PC-3 (cell line): Measurements from ENCODE around the gene CARD19. TPM values are rescaled to one million over a fixed set of nuclear protein-coding genes. Genes with fewer than 3 reads are reported as not detected.

Experiments
- ATAC-seq: fragments of 200-7000 bp; cut with Tn5 transposase; 2 replicates; pipeline ENCODE4 v1.9.1; 2020; ENCODE audit warnings: mild to moderate bottlenecking, moderate library complexity
- BruUV-seq: library from RNA; stranded (reverse); fragments of 400-500 nt; replicated peaks from 2 replicates; lab custom pipeline; 2021; lab: Mats Ljungman, UMichigan
- CTCF ChIA-PET: fragments of 300-600 bp; sonication (Branson Sonifier 250); formaldehyde crosslinking; loops from one replicate; lab custom pipeline; 2022; ENCODE audit warnings: antibody characterized with exemption; lab: Charles Lee
- POLR2A ChIA-PET: fragments of 300-600 bp; sonication (Branson Sonifier 250); formaldehyde crosslinking; loops from one replicate; lab custom pipeline; 2022; ENCODE audit warnings: antibody characterized with exemption; ENCODE audit not compliant: unreplicated experiment; lab: Charles Lee
- DNase-seq: peaks from one replicate; pipeline ENCODE4 v3.0.0-alpha.2; 2015
- H2AFZ ChIP-seq: fragments of 300-600 bp; sonication (generic); 2 replicates; pipeline ENCODE4 v1.6.0; 2016; ENCODE audit warnings: antibody characterized with exemption, low read length
- H3F3A ChIP-seq: fragments of 300-600 bp; sonication (generic); one replicate; pipeline ENCODE4 v1.6.0; 2017; ENCODE audit warnings: antibody characterized with exemption, low read length, control low read depth, mild to moderate bottlenecking; ENCODE audit not compliant: unreplicated experiment
- H3K27ac ChIP-seq: fragments of 300-600 bp; sonication (generic); 2 replicates; pipeline ENCODE4 v1.5.1; 2016; ENCODE audit warnings: mild to moderate bottlenecking, low read length
- H3K27me3 ChIP-seq: fragments of 300-600 bp; sonication (generic); 2 replicates; pipeline ENCODE4 v1.6.1; 2016; ENCODE audit warnings: low read length, mixed read lengths
- H3K36me3 ChIP-seq: fragments of 300-600 bp; sonication (generic); 2 replicates; pipeline ENCODE4 v1.6.1; 2016; ENCODE audit warnings: low read depth, mixed run types, low read length, mixed read lengths
- H3K4me1 ChIP-seq: fragments of 300-600 bp; sonication (generic); 2 replicates; pipeline ENCODE4 v1.5.1; 2016; ENCODE audit warnings: low read length; ENCODE audit not compliant: insufficient read depth
- H3K4me2 ChIP-seq: fragments of 300-600 bp; sonication (generic); 2 replicates; pipeline ENCODE4 v1.6.0; 2016; ENCODE audit warnings: low read length
- H3K4me3 ChIP-seq: fragments of 300-600 bp; sonication (generic); 2 replicates; pipeline ENCODE4 v1.5.1; 2016; ENCODE audit warnings: mild to moderate bottlenecking, low read length, mixed read lengths
- H3K79me2 ChIP-seq: fragments of 300-600 bp; sonication (generic); 2 replicates; pipeline ENCODE4 v1.6.1; 2017; ENCODE audit warnings: low read length, mixed read lengths
- H3K9ac ChIP-seq: fragments of 300-600 bp; sonication (generic); 2 replicates; pipeline ENCODE4 v1.6.0; 2016; ENCODE audit warnings: mild to moderate bottlenecking, low read length
- H3K9me2 ChIP-seq: fragments of 300-600 bp; sonication (generic); replicated peaks from 2 replicates; pipeline ENCODE4 v1.6.1; 2016; ENCODE audit warnings: mixed run types, low read length, mixed read lengths
- H3K9me3 ChIP-seq: fragments of 300-600 bp; sonication (generic); 2 replicates; pipeline ENCODE4 v1.6.1; 2016; ENCODE audit warnings: low read length, mixed read lengths
- H4K20me1 ChIP-seq: fragments of 300-600 bp; sonication (generic); 2 replicates; pipeline ENCODE4 v1.6.1; 2016; ENCODE audit warnings: low read length, mixed read lengths
- CTCF ChIP-seq: fragments of 300-600 bp; sonication (generic); conservative IDR thresholded peaks from 2 replicates; pipeline ENCODE4 v1.5.1; 2017; ENCODE audit warnings: antibody characterized with exemption, low read depth, mild to moderate bottlenecking, low read length
- EZH2 ChIP-seq: fragments of 300-600 bp; sonication (generic); IDR thresholded peaks from one replicate; pipeline ENCODE4 v1.6.1; 2017; ENCODE audit warnings: antibody characterized with exemption, mild to moderate bottlenecking, low read length; ENCODE audit not compliant: unreplicated experiment
- EZH2phosphoT487 ChIP-seq: fragments of 300-600 bp; sonication (generic); IDR thresholded peaks from 2 replicates; pipeline ENCODE4 v1.6.1; 2018; ENCODE audit warnings: mild to moderate bottlenecking, antibody characterized with exemption, low read length, borderline replicate concordance
- intact Hi-C: fragments of 100-400 bp; cut with micrococcal nuclease; formaldehyde crosslinking; loops from 2 replicates; pipeline ENCODE4 v1.9.0; 2023
- total RNA-seq: library from RNA; depleted of rRNA; stranded (reverse); fragments of >200 nt; gene quantifications from 2 replicates; pipeline ENCODE4 v1.2.3, GENCODE V29; 2014

The CARD19 gene
- total RNA-seq, 1 experiment from 2014 or later = 68.6 TPM

GRCh38 chr9:93132946-93133680 lies 37.1 kb downstream of the CARD19 start:
- intact Hi-C loops = no loop called here
- peak overlapping the region; percentile 93 for H2AFZ ChIP-seq
- CTCF ChIA-PET = no interaction called here
- no peak for TF ChIP-seq EZH2
- no peak for TF ChIP-seq CTCF
- TF ChIP-seq EZH2phosphoT487 = no peak
- POLR2A ChIA-PET = no interaction called here
- H3K4me1 ChIP-seq = peaks cover 19% of the 10 kb centered on the region
- H3K9ac ChIP-seq = peak overlapping the region; percentile 73
- no peaks in the 10 kb centered on the region for H3K27me3 ChIP-seq
- H3K27ac ChIP-seq = 0 out of 2 replicates have a peak overlapping the region, but pooled peaks have one; percentile 16
- peak overlapping the region; percentile 88 for H3K4me3 ChIP-seq
- DNase-seq (peak; percentile 39), ATAC-seq (peak; percentile 27)
- peaks cover 23% of the 10 kb centered on the region for H3K79me2 ChIP-seq
- no peaks in the 10 kb centered on the region for H4K20me1 ChIP-seq
- H3K4me2 ChIP-seq = peak overlapping the region; percentile 98
- no peaks in the 10 kb centered on the region for H3K36me3 ChIP-seq
- no peaks in the 10 kb centered on the region for H3K9me2 ChIP-seq
- H3F3A ChIP-seq = no peaks in the 10 kb centered on the region
- H3K9me3 ChIP-seq = no peaks in the 10 kb centered on the region
- TSS peak; percentile 61 for BruUV-seq

- intact Hi-C loops = no loop called here
- H3K27ac ChIP-seq = no peak overlapping the region
- H3K4me3 ChIP-seq = peak overlapping the region; percentile 88
- TF ChIP-seq CTCF (no peak), EZH2phosphoT487 (no peak), EZH2 (no peak)
- H3K4me2 ChIP-seq = peak overlapping the region; percentile 98
- peak overlapping the region; percentile 73 for H3K9ac ChIP-seq
- H3K79me2 ChIP-seq = peaks cover 23% of the 10 kb centered on the region
- H3K4me1 ChIP-seq = peaks cover 19% of the 10 kb centered on the region
- BruUV-seq = no TSS peak
- H3F3A ChIP-seq = no peaks in the 10 kb centered on the region
- H3K9me2 ChIP-seq = no peaks in the 10 kb centered on the region
- ATAC-seq (peak; percentile 32), DNase-seq (peak; percentile 42)
- no peaks in the 10 kb centered on the region for H3K9me3 ChIP-seq
- no peaks in the 10 kb centered on the region for H3K36me3 ChIP-seq
- H3K27me3 ChIP-seq = no peaks in the 10 kb centered on the region
- ChIA-PET POLR2A (interaction anchor here (0.6 kb wide), 1 partner anchor 42 kb away, joined by 4 read pairs; no protein-coding TSS in a partner anchor), CTCF (no interaction called here)
- H2AFZ ChIP-seq = peak overlapping the region; percentile 93
- H4K20me1 ChIP-seq = no peaks in the 10 kb centered on the region
Measured at GRCh38 chr9:93133681-93134014, 37.6 kb downstream of the CARD19 start.
